Measurements from ENCODE around the gene PYGM. TPM values are rescaled to one million over a fixed set of nuclear protein-coding genes. Genes with fewer than 3 reads are reported as not detected.

PYGM gene
- total RNA-seq, 1 donor from 2014 or later = 0.34 TPM

DNA sequence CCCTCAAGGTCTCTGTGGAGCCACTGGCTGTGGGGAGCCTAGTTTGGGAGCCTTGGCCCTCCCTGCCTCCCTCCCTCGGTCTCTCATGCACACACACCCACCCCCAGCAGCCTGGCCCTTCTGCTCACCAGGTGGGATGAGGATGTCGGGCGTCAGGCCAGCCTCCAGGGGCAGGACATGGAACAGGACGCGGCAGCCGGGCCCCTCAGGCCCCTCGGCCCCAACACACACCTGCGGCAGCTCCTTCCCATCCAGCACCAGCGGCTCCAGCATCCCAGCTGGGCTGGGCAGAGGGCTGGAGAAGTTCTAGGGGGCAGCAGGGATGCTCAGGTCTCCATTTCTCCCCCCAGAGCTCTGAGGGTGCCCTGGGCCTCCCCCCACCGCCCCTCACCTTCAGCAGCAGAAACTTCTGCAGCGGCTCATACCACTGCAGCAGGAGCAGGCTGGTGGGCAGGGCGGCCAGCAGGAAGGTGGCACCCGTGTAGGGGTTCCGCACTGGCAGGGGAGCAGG, 32.1 kb upstream of the PYGM start:
- no peak for DNase-seq

- no peak for DNase-seq
Measured at GRCh38 chr11:64790205-64791095, 30.7 kb upstream of the PYGM start.

GRCh38 chr11:64789331-64790204, 29.8 kb upstream of the PYGM start:
- DNase-seq = no peak

- no peak for DNase-seq
Measured at GRCh38 chr11:64788321-64789215, 28.8 kb upstream of the PYGM start.

DNA sequence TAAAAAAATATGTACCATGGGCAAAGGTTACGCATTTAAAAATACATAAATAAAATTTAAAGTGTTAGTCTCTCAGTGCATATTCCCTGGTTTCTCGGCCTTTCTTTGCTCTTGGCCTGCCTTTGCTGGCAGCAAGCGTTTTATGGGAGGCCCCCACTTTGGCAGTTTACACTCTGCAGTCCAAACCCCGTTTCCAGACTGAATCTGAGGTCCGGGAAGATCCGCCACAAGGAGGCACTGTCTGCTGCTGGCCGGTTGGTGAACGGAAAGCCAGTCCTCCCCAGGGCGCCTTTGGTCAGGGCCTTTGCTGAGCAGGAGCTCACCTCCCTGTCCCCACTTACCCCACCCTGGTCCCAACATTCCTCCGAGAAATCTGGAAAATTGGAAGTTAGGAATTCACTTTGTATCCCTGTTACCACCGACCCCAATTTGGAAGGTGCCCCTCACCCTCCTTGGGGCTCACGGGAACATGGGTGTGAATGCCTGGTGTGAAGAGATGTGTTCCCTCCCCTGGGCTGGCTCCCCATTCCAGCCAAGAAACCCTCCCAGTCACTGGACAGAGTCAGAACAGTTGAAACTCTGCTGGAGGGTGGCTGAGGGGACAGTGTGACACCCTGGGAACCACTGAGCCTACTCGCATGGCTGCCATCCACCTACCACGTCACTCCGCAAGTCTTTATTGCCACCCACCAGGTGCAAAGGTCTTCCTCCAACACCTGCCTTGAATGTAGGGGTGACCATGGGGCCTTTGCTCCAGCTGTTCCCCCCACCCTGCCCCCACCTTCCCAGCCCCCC, 27.9 kb upstream of the PYGM start:
- peak; percentile 81 for DNase-seq

- DNase-seq = no peak
Measured at GRCh38 chr11:64786308-64786707, 26.5 kb upstream of the PYGM start.

DNA sequence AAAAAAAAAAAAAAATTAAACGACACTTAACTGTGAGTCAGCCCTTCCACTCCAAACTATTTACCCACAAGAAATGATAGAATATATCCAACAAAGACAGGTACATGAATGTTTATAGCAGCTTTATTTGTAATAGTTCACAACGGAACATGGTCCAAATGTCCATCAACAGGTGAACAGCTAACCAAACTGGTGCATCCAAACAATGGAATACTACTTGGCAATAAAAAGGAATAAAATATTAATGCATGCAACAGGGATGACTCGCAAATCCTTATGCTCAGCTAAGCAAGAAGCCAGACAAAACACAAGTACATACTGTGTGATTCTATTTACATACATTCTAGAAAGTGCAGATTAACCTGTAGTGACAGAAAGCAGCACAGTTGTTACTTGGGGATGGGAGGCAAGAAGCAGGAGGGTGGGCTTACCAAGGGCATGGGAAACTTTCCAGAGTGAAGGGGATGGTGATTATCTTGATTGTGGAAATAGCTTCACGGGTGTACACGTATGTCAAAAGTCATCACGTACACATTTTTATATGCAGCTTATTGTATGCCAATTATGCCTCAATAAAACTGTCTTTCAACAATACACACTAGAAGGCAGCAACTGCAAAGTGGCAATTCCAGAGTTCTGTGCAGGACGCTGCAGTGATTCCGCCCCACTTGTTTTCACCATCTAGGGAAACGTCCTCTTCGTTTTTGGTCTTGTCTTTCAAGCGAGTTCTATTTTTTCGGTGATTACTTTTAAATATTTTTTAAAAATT, 25.2 kb upstream of the PYGM start:
- DNase-seq = no peak

GRCh38 chr11:64778473-64779298, 18.9 kb upstream of the PYGM start, which contains the start of gene SF1:
SF1 (minus strand) TSS chr11:64778542; CDS start chr11:64778392, 150 bp downstream.
- peak; percentile 100 for DNase-seq

GRCh38 chr11:64778223-64778472, 18.4 kb upstream of the PYGM start:
- DNase-seq = no peak

- peak; percentile 87 for DNase-seq
Measured at GRCh38 chr11:64777449-64778222, 17.9 kb upstream of the PYGM start.

GRCh38 chr11:64776875-64777274, 17.1 kb upstream of the PYGM start:
- DNase-seq = no peak

- DNase-seq = no peak
Measured at GRCh38 chr11:64776425-64776824, 16.7 kb upstream of the PYGM start.

GRCh38 chr11:64774144-64774543, 14.4 kb upstream of the PYGM start:
- no peak for DNase-seq

GRCh38 chr11:64772303-64773018, 12.7 kb upstream of the PYGM start:
- peak; percentile 59 for DNase-seq

- DNase-seq = no peak
Measured at GRCh38 chr11:64771861-64772260, 12.1 kb upstream of the PYGM start.

- no peak for DNase-seq
Measured at GRCh38 chr11:64770120-64770519, 10.3 kb upstream of the PYGM start.

DNA sequence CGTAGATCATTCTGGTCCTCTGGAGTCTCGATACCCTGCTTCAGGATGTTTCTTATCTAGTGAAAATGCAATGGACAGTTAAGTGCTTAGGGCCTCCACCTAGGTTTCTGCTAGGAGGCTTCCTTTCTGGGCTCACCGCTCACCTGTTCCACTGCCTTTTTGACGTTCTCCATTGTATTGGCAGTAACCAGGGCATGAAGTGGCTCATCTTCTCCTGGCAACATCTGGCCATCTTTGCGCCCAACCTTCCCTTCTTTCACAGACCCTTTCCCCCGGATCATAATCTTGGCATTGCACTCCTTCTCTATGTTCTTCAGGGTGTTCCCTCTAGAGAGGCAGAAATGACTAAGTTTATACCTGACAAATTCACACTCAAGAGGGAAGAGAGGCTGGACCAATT, 9.5 kb upstream of the PYGM start:
- DNase-seq = no peak

GRCh38 chr11:64768300-64768694, 8.5 kb upstream of the PYGM start:
- no peak for DNase-seq
